GM12873 (cell line): ENCODE results near the gene FMO3.

Experiments
- CTCF ChIP-seq: IDR thresholded peaks from 2 replicates; pipeline ENCODE4 v1.5.1; 2012; ENCODE audit warnings: low read depth, mild to moderate bottlenecking, moderate library complexity, low read length, control low read depth; ENCODE audit not compliant: insufficient read depth; ENCODE audit errors: missing control alignments

Gene FMO3

GRCh38 chr1:171103862-171104261 lies 13.2 kb downstream of the FMO3 start:
- TF ChIP-seq CTCF = no peak

GRCh38 chr1:171107262-171107940 lies 16.7 kb downstream of the FMO3 start:
- TF ChIP-seq CTCF = no peak

- TF ChIP-seq CTCF = no peak
Measured at GRCh38 chr1:171107969-171108368, 17.3 kb downstream of the FMO3 start.

GRCh38 chr1:171109966-171110365 lies 19.3 kb downstream of the FMO3 start:
- no peak for TF ChIP-seq CTCF

- no peak for TF ChIP-seq CTCF
Measured at GRCh38 chr1:171110621-171111326, 20.1 kb downstream of the FMO3 start.

- no peak for TF ChIP-seq CTCF
Measured at GRCh38 chr1:171112119-171112518, 21.4 kb downstream of the FMO3 start.

- no peak for TF ChIP-seq CTCF
Measured at GRCh38 chr1:171113382-171113781, 22.7 kb downstream of the FMO3 start.
